GM21423 (cell line): ENCODE measurements around the gene COL6A3.
"Not testable (repeated sequence)": the region's sequence is repeated elsewhere in the genome, so short reads cannot be mapped to it uniquely, and the experiment has no call there.

Experiments
- ATAC-seq: cut with Tn5 transposase; IDR thresholded peaks from one replicate; pipeline ENCODE4 v1.9.1; 2021; ENCODE audit warnings: mild to moderate bottlenecking, moderate library complexity; ENCODE audit not compliant: unreplicated experiment

Gene COL6A3

DNA sequence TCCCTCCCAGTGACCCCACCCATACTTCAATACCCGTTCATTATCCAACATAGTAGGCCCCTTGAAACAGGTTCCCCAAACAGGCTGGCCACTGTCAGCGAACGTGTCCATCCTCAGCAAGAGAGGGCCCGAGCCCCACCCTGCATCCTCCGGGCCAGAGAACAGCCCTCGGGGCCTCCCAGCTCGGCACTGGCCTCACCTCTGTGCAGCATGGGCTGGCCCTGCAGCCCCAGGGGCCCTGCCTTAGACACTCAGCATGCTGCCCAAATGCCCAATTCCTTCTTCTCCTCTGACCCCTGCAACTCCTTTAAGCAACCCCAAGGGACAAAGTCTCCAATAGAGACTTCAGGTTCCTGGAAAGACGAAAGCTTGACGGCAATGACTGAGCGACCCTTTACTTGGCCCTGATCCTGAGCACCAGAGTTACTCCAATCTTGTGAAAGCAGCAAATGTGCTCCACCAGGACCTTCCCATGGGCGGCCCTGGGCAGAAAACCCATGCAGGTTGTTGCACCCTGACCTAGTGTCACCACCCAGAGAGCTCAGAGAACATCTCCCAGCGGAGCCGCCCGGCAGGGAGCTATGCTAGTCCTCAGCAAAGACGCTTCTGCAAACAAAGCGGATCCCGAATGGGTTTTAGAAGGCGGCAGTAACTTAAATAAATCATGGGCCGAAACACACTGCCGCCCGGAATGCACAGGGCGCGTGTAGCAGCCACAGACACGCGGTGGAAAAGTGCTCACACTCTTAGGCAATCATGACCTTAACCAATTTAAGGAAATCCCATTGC is 782 bp downstream of the COL6A3 start:
- no peak for ATAC-seq

DNA sequence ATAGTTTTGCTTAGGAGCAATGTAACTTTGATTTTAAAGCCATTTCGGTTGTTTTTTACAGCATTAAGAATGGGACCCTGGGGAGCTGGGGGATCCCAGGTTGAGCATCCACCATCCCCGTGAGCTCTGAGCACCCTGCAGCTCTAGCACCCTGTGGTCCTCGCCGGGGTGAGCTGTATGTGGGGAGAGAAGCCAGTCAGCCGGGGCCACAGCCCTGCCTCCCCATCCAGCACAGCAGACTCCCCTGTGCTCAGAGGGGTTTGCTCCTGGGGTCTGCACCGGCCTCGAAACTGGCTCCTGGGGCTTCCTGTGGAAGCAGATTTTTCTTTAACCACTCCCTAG is 1.3 kb downstream of the COL6A3 start:
- ATAC-seq: no peak

DNA sequence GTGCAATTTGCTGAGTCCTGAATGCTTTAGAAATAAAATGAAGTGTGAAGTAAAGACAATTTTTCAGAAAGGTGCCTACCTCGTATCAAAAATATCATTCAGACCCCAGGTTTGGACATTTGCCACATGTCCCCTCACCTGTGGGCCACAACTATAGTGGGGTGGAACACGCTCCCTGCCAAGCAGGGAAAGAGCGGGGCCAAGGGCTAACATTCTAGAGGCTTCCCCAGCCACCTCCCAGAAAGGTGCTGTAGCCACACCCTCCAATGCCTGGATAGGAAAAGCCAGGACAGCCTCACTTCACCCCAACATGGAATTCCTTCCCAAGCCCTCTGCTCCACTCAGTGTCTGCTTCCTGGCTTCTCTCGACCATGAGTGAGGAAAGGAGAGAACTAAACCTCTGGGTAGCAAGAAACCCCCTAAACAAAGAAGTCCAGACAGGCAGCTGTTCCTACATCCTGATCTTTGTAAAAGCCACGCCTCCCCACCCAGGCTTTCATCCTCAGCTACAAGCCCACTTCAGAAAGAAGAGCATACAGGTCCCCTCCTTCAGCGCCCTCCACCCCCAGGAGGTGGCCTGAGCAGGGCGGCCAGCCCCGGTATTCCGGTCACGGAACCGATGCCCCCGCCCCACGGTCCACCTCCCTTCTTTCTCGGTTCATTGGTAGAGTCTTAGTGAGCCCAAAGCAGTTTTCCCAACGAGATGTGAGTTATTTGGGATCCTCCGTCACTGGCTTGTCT is 2.1 kb downstream of the COL6A3 start:
- no peak for ATAC-seq

DNA sequence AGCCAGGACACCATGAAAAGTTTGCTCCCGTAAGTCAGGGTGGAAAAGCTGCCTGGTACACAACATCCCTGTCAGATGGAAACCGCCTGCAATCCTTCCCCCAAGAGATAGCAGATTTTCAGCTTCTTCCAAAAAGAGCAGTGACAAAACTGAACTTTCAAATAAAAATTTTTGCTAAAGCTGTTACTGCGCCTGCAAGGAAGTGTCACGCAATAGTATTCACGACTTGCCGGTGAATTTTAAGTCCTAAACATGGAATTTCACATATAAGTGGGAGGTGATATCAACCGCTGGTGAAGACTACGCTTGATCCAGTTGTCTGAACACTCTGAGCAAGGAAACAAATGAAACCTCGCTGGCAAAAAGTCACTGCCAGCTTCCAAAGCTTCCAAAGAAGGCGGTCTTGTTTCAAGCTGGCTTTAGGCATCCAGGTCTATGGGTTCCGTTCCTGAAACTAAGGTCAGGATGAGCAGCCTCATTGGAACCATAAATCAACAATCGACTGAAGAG is 2.8 kb downstream of the COL6A3 start:
- no peak for ATAC-seq

DNA sequence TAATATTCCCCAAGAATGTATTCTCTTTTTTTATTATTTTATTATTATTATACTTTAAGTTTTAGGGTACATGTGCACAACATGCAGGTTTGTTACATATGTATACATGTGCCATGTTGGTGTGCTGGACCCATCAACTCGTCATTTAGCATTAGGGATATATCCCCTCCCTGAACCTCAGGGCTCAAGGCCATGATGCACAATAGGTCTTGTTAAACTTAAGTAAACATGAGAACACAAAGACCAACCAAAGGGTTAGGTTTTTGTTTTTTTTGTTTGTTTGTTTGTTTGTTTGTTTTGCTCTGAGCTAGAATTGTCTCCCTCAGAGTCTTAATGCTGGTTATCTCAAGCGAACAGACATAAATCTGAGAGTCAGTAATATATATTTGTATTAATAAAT is 4.7 kb downstream of the COL6A3 start:
- ATAC-seq: not testable (repeated sequence)

DNA sequence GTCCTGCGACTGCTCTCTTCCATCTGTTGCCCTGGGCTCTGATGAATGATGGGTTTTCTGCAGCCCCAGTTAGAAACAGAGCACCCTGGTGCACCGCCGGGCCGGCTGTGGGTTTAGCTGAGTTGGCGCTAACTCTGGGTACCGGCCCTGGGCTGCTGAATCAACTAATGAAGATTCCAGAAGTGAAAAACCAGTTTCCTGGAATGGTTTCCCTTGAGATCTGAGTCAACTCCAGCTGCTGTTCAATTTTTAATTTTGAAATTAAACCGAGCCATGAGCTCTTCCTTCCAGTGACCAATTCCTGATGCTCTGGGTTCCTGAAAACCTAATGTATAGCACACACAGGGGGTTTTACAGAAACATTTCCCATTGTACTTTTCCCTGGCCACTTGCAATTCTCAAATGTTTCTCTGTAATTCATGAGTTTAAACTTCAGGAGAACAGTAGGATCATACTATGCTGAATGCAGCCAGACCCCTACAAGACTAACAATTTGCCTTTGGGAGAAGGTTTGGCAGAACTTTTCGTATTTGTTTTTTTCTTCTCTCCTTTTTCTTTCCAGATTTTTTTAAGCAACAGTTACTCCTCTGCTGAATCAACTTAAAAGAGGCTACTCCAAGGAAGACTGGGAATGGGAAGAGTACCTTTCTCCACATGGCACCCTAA is 5.5 kb downstream of the COL6A3 start:
- ATAC-seq: no peak

DNA sequence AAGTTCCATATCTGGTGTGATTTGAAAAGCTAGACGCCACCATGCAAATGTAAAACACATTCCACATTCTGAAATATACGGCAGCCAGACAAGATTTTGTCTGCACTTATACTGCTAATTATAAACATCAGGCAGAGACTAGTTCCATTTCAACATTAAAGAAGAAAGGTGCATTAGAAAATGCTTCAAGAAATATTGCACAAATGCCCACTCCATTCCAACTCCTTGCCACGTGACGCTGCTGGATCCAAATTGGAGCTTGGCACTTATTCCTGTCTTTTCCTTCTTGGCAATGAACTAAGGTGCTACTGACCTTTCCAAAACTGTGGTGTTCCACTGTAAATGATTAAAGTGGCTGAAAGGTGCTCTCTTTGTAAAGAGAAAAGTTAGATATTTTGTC is 6.3 kb downstream of the COL6A3 start:
- ATAC-seq: no peak

DNA sequence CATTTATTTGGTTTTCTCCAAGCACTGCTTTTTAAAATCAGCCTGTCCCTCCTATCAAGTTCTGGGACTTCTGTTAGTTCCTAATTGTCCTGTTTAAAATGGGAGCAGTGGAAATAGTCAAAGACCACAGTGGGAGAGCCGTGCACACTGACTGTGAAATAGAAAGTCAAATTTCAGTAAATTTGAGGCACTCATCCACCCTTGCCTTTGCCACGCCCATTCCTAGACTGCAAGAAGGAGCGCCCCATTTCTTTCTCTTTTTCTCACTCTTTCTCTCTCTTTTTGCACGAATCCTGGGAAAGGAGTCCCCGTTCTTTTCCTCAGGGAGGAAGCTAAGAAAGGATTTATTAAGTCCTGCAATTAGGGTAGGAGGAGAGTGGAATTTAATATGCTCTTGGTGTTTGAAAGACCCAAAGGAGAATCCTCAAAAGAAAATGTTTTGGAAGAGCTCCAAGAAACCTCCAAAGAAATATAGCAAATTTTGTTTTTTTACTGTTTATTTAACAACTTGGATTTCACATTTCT is 7.5 kb downstream of the COL6A3 start:
- no peak for ATAC-seq

DNA sequence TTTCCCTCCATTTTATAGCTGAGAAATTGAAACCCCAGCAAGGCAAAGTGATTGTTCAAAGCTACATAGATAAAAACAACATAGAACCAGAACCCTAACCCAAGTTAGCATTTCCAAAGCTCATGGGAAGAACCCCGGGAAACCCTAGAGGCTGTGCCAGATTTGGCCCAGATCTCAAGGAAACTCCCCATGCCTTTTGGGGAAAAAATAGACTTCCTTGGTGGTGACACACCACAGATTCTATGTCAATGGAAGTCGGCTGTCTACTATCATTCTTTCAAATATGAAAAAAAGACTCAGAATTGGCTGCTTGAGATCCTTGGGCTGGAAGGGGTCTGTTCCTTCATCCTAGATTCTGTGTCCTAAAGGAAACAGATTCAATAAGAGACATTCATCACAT is 8.4 kb downstream of the COL6A3 start:
- no peak for ATAC-seq

DNA sequence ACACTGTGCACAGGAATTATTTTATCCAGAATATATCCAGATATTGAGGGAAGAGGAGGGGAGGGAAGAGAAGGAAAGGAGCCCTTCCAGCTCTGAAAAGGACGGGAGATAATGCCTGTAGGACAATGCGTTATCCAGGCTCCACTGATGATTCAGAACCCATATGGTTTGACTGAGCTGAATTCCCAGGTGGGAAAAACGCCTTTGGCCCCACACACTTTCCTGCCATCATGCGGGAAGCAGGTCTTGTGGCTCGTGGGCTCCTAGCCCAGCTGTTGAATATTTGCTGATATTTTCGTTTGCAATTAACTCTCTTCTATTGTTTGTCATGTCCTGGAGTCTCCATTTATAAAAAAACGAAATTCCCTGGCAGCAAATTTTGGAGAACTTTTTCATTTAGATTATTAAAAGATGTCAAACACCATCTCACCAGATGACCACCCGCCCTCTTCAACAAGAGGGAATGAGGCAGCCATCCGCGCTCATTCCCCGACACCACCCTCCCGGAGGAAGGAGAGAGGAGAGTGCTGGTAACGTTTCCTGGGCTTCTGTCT is 8.9 kb downstream of the COL6A3 start:
- no peak for ATAC-seq

DNA sequence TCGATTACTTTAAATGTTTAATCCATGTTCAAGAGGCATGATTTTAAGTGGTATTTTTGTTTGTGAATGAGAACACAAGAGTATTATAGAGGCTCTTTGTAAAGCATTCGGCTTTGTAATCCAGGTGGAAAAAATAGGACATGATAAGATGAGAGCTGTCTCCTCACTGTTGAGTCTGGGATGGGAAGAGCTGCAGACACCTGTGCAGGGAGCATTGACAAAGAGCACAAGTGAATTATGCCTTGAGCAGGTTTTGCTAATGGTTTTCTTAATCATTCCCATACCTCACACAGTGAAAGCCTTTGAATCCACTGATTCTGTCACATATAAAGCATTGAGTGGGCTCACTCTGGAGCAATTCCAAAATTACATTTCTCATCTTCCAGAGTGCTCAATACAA is 9.6 kb downstream of the COL6A3 start:
- ATAC-seq: no peak

DNA sequence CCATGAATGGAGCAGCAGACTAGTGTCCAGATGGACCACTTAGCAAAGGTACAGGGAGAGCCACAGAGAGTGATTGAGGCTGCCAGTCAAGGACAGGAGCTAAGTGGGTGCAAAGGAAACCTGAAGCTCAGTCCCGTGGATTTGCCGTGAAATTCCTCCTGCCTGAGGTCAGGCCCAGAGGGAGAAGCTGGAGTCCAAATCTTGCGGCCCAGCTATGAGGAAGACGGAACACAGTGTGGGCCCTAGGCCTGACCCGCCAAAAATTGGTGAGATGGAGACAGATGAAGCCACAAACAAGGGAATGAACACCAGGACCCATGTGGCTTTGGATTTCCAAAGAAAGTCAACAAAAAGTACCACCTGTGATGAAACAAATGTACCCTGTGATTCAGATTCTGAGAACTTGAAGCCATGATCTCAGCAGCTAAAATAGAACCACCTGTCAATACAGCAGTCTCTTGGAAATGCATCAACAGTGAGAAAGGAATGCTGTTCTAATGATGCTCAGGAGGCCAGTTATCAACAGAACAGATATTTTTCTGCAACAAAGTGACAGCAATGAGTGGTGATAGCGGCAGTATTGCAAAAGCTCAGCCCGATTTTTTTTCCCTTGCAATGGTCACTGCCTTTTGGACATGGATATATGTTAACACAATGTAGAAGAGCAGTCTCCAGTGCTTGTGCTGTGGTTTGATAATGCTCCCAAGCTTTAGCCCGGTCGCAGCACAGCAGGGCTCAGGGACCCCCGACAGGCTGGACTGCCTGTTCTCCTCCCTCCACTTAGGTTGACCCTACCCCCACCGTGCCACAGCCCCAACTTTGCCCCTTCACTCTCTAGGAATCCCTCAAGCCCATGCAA is 10.7 kb downstream of the COL6A3 start:
- ATAC-seq: no peak

DNA sequence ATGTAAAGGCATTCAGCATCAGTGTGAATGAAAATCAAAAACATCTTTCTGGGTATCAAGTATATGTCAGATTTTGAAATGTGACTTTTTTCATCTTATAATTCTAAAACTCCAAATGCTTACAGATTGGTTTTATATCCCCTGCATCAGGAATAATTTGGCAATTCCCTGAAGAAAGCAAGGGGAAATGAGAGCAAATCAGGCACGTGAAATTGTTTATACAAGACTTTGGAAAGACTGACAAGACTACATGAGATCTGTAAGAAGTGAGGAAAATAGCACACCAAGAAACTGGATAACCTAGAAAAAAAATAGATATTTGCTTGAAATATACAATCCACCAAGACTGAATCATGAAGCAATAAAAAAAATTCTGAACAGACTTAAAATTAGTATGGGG is 13.8 kb downstream of the COL6A3 start:
- ATAC-seq: no peak

DNA sequence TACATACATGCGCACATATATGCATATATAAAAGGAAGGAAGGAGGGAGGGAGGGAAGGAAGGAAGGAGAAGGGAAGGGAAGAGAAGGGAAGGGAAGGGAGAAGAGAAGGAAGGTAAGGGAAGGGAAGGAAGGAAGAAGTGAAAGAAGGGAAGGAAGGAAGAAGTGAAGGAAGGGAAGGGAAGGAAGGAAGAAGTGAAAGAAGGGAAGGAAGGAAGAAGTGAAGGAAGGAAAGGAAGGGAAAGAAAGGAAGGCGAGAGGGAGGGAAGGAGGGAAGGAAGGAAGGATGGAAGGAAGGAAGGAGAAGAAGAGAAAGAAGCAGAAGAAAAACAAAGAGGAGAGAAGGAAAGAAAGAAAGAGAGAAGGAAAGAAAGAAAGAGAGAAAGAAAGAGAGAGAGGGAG is 16.9 kb downstream of the COL6A3 start:
- no peak for ATAC-seq

DNA sequence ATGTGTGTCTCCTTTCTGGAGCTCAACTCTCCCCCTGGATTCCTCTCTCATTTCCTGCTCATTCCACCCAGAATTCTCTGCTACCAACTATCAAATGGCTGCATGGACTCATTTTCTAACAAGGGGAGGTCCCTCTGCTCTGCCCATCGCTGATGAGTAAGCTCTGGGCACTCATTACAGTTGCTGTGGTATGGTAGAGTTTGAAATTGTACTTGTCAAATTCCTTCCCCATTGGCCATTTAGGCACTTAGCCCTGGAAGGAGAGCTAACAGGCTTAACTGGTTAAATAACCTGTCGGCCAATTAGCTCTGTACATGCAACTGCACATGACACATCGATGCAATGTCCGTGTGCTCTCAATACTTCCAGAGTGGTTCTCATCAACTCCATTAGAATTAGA is 20.4 kb downstream of the COL6A3 start:
- no peak for ATAC-seq

DNA sequence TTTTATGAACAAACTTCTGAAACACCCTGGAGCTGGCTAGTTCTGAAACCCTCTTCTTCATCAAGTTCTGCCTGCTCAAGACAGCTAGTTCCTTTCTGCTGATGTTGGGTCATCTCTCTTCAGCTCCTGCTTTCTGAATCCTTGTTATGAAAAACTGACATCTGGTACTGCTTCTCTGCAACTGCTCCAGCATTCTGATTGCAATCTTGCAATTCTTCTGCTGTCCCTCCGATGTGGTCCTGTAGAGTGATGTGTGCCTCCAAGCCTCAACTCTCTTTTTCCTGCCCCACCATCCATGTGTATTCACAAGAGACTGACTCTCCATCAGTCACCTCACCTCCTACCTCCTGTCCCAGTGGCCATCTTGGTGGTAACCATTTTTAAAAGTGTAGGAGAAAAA is 21.8 kb downstream of the COL6A3 start:
- ATAC-seq: no peak

DNA sequence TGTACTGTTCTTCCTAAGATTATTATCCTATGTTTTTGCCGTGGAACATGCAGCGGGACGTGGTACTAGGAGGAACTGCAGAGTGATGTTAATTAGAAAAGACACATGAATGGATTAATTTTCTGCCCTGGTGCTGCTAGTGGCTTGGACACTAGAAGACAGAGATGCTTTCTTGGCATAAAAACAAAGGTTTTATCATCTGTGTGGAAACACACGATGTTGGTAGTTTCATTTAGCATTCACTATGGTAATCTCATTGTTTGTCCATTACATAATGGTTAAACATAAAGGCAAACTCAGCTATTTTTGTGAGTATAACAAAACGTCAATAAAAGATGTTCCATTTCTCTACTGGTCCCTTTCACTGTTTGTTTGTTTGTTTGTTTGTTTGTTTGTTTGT is 22.8 kb downstream of the COL6A3 start:
- no peak for ATAC-seq

DNA sequence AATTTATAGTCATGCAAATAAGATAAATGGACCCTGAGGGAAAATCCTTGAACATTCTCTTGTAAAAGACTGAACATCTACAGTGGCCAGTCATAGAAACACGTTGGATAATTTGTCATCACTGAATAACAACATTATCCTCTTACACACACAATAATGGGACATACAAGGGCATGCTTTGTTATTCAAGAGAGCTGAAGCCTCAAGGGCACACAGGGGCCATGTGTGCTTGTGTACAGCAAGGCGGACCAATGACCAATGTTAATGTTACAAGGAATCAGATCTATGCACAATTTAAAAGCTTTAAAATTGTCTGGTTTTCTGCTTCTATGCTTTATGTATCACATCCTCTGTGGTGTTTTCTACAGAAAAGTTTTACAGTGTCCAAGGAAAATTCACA is 23.7 kb downstream of the COL6A3 start:
- ATAC-seq: no peak

DNA sequence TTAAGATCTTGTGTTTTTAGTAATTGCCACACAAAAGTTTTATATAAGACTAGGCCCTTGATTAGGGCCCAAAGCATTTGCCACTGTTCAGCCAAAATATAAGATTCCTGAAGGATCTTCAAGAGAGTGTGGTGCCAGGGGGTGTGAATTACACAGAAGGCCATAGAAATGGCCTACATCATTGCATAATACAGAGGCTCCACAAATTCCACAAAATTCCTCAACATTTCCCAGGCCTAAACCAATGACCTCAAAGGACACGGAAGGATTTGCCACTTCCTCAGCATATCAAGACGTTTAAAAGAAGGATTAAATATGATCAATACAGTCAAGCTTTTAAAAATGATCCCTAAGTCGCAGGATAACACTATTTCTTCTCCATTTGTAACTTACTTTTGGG is 24.1 kb downstream of the COL6A3 start:
- no peak for ATAC-seq

DNA sequence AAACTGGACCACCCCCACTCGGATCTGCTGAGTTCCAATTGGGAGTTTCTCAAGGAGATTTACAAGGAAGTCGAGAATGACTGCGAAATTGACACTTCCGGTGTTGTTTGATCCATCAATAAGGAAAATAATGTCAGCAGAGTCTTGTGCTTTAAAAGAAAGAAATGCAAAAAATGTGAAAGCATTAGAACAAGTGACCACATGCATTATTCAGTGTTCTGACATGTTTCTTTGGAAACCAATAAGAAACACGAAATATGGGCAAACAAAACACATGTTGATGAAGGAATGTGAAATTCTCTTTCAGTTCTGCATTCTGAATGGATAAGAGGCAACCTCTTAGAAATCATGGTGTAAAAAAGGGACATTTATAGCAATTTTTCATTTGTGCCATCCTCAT is 25.9 kb downstream of the COL6A3 start:
- no peak for ATAC-seq

DNA sequence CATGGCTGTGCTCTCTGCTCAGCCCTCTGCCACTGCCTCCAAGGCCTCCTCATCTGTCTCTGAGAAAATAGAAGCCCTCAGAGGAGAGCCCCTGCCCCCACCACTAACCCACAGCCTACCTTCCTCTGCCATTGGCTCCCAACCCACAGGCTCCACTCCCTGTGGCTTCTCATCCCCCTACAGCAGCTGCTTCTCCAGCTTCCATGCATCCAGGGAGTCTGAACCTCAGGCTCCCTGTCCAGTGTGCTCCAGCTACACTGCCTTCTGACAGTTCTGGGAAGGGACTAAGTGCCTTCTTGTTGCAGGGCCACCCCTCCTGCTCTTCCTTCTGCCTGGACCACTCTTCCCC is 29.3 kb downstream of the COL6A3 start:
- ATAC-seq: no peak
